VCaP (cell line): ENCODE results near the gene MIDN.

Source experiments
- H3K27ac ChIP-seq: fragments of 450-650 bp; 2 replicates; pipeline ENCODE4 v1.5.1; 2017
- CTCF ChIP-seq: fragments of 450-650 bp; conservative IDR thresholded peaks from 2 replicates; pipeline ENCODE4 v1.5.1; 2017; ENCODE audit warnings: mild to moderate bottlenecking, moderate library complexity

The MIDN gene

GRCh38 chr19:1211494-1212234 is 36.7 kb upstream of the MIDN start:
- H3K27ac ChIP-seq, result peak overlapping the region; percentile 85

GRCh38 chr19:1213391-1214286 is 34.7 kb upstream of the MIDN start:
- H3K27ac ChIP-seq, result peak overlapping the region; percentile 85
- TF ChIP-seq CTCF, result no peak

More at GRCh38 chr19:1211494-1212234, 36.7 kb upstream of the MIDN start:
- no peak for TF ChIP-seq CTCF

- H3K27ac ChIP-seq, result peak overlapping the region; percentile 85
Observed at GRCh38 chr19:1214299-1214861, 34.0 kb upstream of the MIDN start.

GRCh38 chr19:1214862-1215731 is 33.3 kb upstream of the MIDN start:
- peak overlapping the region; percentile 85 for H3K27ac ChIP-seq
- TF ChIP-seq CTCF, result no peak

More at GRCh38 chr19:1214299-1214861, 34.0 kb upstream of the MIDN start:
- no peak for TF ChIP-seq CTCF

GRCh38 chr19:1216756-1217155 is 31.6 kb upstream of the MIDN start:
- no peak for TF ChIP-seq CTCF
- H3K27ac ChIP-seq, result peak overlapping the region; percentile 20; the same call in 1 of the 2 replicates

GRCh38 chr19:1217366-1217765 is 31.0 kb upstream of the MIDN start:
- TF ChIP-seq CTCF, result no peak
- H3K27ac ChIP-seq, result peak overlapping the region; percentile 20
